GM19463 (cell line): ENCODE results near the gene SERPINI2.

Source experiments
- ATAC-seq: cut with Tn5 transposase; IDR thresholded peaks from one replicate; pipeline ENCODE4 v1.9.1; 2021; ENCODE audit warnings: mild to moderate bottlenecking, moderate library complexity; ENCODE audit not compliant: unreplicated experiment

Gene SERPINI2

GRCh38 chr3:167473863-167474262 lies at the start of gene SERPINI2:
SERPINI2 (minus strand) TSS chr3:167474042; CDS start chr3:167471834, 2,208 bp downstream.
- ATAC-seq, result no peak

- ATAC-seq, result no peak
These were observed 47.1 kb upstream of the SERPINI2 start for GRCh38 chr3:167521006-167521355.

DNA sequence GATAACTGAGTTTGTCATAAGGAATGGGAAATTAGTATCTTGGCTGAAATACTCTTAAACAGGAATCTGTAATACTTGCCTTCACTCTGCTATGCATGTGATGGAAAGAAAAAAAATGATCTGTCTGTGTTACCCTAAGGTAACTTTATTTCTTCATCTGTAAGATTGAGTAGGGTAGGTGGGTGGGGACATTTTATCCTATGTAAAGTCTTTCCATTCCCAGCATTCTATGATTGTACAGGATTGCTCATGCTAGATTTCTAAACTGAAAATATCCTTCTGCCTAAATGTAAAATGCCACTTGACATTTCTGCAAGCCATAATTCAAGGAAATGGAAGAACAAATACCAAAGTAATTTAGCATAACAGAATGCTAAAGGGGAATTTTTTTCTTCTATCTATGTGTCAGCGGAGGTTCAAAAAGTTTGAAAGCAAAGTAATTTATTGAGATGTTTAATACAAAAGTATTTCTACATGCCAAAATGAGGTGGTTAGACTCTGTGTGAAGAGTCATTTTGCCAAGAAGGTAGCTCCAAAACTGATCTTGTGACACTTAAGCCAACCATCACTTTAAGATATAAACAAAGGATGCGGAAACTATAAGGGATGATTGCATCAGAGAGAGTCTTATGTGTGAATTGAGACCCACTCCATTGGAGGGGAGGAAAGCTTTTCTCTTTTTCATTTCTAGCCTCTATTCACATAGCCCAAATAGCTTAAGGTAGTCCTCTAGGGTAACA lies 46.6 kb upstream of the SERPINI2 start:
- ATAC-seq, result no peak

- no peak for ATAC-seq
These were observed 34.1 kb upstream of the SERPINI2 start for GRCh38 chr3:167507954-167508353.

- no peak for ATAC-seq
These were observed 28.6 kb upstream of the SERPINI2 start for GRCh38 chr3:167502401-167502800.

- ATAC-seq, result no peak
These were observed 28.1 kb upstream of the SERPINI2 start for GRCh38 chr3:167501941-167502340.

DNA sequence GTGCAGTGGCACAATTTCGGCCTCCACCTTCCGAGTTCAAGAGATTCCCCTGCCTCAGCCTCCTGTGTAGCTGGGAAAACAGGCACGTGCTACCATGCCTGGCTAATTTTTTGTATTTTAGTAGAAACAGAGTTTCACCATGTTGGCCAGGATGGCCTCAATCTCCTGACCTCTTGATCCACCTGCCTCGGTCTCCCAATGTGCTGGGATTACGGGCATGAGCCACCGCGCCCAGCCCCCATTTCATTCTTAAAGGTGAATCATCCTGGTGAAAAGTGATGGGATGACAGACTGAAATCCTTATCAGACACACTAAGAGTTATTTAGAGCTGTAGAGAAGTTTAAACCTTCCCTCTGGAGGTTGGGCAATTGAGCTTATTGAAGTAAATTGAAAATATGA lies 24.1 kb upstream of the SERPINI2 start:
- ATAC-seq, result no peak

DNA sequence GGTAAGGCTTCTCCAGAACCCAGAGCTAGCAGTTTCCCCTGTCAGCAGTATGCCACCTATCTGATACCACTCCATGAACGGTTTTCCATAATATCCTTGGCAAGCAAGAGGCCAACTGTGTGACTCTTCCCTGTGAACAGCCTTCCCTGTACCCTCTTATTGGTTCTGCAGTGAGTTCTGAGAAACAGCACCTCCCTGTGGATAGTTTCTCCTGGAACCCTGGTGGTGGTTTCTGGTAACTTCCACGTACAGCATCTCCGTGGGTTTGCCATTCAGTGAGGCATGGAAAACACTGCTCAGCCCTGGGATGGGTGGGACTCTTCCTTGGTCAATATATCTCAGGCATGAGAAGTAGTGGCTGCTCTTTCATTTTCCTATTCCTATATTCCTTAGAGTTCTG lies 19.4 kb upstream of the SERPINI2 start:
- no peak for ATAC-seq

GRCh38 chr3:167491621-167492020 lies 17.8 kb upstream of the SERPINI2 start:
- no peak for ATAC-seq

DNA sequence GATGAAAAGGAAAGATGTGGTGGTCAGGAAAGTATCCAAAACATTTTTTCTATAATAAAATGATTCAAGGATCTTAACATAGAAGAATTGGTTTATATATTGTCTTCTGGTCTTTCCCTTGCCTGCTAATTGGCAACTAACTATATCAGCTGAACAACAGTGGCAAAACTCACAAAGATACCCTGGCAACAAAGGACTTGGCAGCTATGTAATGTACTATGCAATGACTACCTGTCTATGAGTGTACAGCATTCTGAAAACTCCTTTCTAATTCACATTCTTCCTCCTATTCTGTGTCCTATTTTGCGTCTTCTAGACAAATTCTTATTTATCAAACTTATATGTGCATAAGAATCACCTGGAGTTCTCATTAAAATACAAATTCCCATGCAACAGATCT lies 15.7 kb upstream of the SERPINI2 start:
- ATAC-seq, result no peak

- ATAC-seq, result no peak
These were observed 13.7 kb upstream of the SERPINI2 start for GRCh38 chr3:167487556-167487955.

- no peak for ATAC-seq
These were observed 10.7 kb upstream of the SERPINI2 start for GRCh38 chr3:167484551-167484950.

GRCh38 chr3:167483708-167484475 lies 10.1 kb upstream of the SERPINI2 start:
- ATAC-seq, result no peak

GRCh38 chr3:167481164-167481563 lies 7.3 kb upstream of the SERPINI2 start:
- ATAC-seq, result no peak

DNA sequence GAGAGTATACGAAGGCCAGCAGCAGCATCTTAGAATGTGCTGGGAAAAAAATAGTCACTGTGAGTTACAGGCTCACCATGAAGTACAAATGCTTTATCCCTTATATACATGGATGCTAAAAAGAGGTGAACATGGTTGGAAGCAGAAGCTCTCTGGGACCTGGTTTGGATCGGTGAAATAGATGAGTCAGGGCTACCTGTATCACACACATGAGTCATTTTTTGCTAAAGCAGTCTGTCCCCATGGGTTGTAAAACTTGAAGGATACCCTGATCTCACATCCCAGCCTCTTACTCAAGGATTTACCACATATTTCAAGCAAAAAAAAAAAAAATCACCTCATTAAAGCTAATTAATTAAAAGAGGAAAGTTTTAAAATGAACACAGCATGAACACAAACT lies 6.9 kb upstream of the SERPINI2 start:
- no peak for ATAC-seq

DNA sequence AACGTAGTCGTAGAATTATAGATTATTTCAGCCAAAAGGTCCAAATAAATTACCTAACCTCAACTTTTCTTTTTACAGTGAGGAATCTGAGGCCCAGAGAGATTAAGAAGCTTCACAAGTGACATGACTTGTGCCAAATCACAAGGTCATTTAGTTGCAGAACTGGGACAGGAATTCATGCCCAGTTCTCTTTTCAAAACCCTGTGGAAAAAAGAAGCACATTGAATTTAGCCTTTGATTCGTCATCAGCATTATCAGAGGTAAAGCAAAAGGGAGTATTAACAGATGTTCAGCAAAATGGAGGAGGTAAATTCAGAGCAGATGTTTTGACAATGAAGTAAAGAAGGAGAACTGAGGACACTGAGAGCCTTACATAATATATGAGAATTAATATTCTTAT lies 4.5 kb downstream of the SERPINI2 start:
- no peak for ATAC-seq

GRCh38 chr3:167467848-167468611 lies 5.8 kb downstream of the SERPINI2 start:
- ATAC-seq, result no peak

GRCh38 chr3:167466966-167467365 lies 6.9 kb downstream of the SERPINI2 start:
- no peak for ATAC-seq

- ATAC-seq, result no peak
These were observed 17.6 kb downstream of the SERPINI2 start for GRCh38 chr3:167456157-167456799.

DNA sequence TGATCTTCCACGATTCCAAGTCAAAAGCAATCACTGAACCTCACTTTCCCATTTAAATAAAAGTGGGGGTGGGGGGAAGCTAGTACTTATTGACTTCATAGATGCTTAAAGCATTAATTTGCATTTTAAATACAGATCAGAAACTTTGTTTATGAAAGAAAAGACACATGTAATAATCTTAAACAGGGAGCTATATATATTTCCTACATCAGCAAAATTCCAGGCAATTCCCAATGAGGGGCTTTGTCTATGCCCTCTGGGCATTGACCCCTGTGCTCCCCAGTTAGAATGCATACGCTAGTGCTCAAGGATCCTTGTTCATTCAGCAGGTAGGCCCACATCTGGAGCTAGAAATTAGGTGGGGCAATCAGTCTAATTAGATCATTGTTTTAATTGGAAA lies 20.0 kb downstream of the SERPINI2 start:
- no peak for ATAC-seq

DNA sequence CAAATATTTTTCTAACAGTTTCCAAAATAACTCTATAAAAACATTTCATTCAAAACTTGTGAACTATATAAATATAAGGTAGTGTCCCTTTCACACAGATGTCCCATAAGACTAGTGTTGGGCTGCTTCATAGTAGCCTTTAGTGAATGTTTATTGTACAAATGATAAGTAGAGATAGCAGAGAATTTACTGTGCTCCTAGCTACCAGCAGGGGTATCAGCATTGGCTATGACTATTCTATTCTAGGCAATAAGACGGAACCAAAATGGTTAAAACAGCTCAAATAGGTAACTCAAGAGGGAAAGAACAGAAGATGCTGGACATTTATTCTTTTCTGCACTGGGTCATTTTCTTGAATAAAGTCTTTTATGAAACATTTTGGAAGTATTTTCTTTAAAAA lies 22.6 kb downstream of the SERPINI2 start:
- ATAC-seq, result no peak
